ENCODE data around the gene BTBD7.

GRCh38 chr14:93285044-93285443 is 47.8 kb downstream of the BTBD7 start:
- TF ChIP-seq CTCF (IDR thresholded peaks at IDR 0.05) = no peak
- TF ChIP-seq POLR2AphosphoS5 (IDR thresholded peaks at IDR 0.05; ENCODE audit: insufficient read depth in 1 of 2, low read depth in 1 of 2) = no peak
- TF ChIP-seq POLR2A (IDR thresholded peaks at IDR 0.05) = no peak

Measured in vagina (tissue), 2 donors.